HEK293T (cell line): ENCODE data around the gene BANF1.

Experiments used
- BHLHE40 ChIP-seq: fragments of 450-650 bp; IDR thresholded peaks from 2 replicates; pipeline ENCODE4 v1.6.1; 2016; ENCODE audit warnings: mild to moderate bottlenecking, moderate library complexity, borderline replicate concordance
- FOXK2 ChIP-seq: fragments of 450-650 bp; IDR thresholded peaks from 2 replicates; pipeline ENCODE4 v1.6.1; 2016; ENCODE audit warnings: mild to moderate bottlenecking
- FOXM1 ChIP-seq: fragments of 450-650 bp; IDR thresholded peaks from 2 replicates; pipeline ENCODE4 v1.6.1; 2017; ENCODE audit warnings: mild to moderate bottlenecking, borderline replicate concordance
- HDGF ChIP-seq: fragments of 450-650 bp; IDR thresholded peaks from 2 replicates; pipeline ENCODE4 v1.6.1; 2017; ENCODE audit warnings: antibody characterized with exemption, borderline replicate concordance
- NFRKB ChIP-seq: fragments of 450-650 bp; IDR thresholded peaks from 2 replicates; pipeline ENCODE4 v1.6.1; 2016; ENCODE audit warnings: mild to moderate bottlenecking, moderate library complexity
- PKNOX1 ChIP-seq: fragments of 450-650 bp; IDR thresholded peaks from 2 replicates; pipeline ENCODE4 v1.6.1; 2016
- SP1 ChIP-seq: fragments of 450-650 bp; IDR thresholded peaks from 2 replicates; pipeline ENCODE4 v1.6.1; 2017
- SUZ12 ChIP-seq: fragments of 450-650 bp; IDR thresholded peaks from 2 replicates; pipeline ENCODE4 v1.6.1; 2016; ENCODE audit warnings: mild to moderate bottlenecking
- TARDBP ChIP-seq: fragments of 450-650 bp; IDR thresholded peaks from 2 replicates; pipeline ENCODE4 v1.6.1; 2016
- ZNF384 ChIP-seq: fragments of 450-650 bp; IDR thresholded peaks from 2 replicates; pipeline ENCODE4 v1.6.1; 2016

- TF ChIP-seq SUZ12 (no peak), TARDBP (no peak), NFRKB (no peak), FOXM1 (no peak), ZNF384 (no peak), BHLHE40 (no peak), SP1 (no peak), FOXK2 (no peak), HDGF (no peak), PKNOX1 (no peak)
Measured at GRCh38 chr11:66014804-66015453, 12.6 kb downstream of the BANF1 start.
